K562 (cell line): ENCODE data around the gene MAP3K7. TPM values are rescaled to one million over a fixed set of nuclear protein-coding genes. Genes with fewer than 3 reads are reported as not detected.

Experiments used
- ATAC-seq: fragments of 200-7000 bp; cut with Tn5 transposase; 3 replicates; pipeline ENCODE4 v1.9.1; 2020; ENCODE audit warnings: moderate library complexity
- BruUV-seq: library from RNA; stranded (reverse); fragments of 400-500 nt; replicated peaks from 2 replicates; lab custom pipeline; 2021; lab: Mats Ljungman, UMichigan
- CTCF ChIA-PET: fragments of 300-600 bp; formaldehyde crosslinking; extraction: SDS; loops from one replicate; lab custom pipeline; 2021; ENCODE audit warnings: low intra/inter-chr PET ratio; lab: Yijun Ruan, JAX
- POLR2A ChIA-PET: fragments of 300-600, 350-650 bp; sonication (Branson Sonifier 250); formaldehyde crosslinking; extraction: SDS; loops from one replicate; lab custom pipeline; 2021; ENCODE audit warnings: antibody characterized with exemption, inconsistent platforms; lab: Yijun Ruan, JAX
- DNase-seq, 4 experiments: peaks; one replicate each; pipeline versions ENCODE4 v3.0.0 to v3.0.0-alpha.2; 2011 to 2018; ENCODE audit warnings: low spot score in 3 of 4, mixed read lengths in 3 of 4; ENCODE audit errors: extremely low read depth in 1 of 4
- FAIRE-seq: peaks from 2 replicates; lab custom pipeline; 2011; peaks lifted over from hg19 to GRCh38; lab: Jason Lieb, UNC
- H2AFZ ChIP-seq: 2 replicates; pipeline ENCODE4 v1.6.0; 2011; ENCODE audit warnings: low read depth, low read length, control low read depth, inconsistent platforms
- H3K27ac ChIP-seq: fragments of 200-600 bp; 3 replicates; pipeline ENCODE4 v1.8.0; 2011; ENCODE audit warnings: low read depth, mild to moderate bottlenecking, control low read depth, inconsistent platforms, low read length, moderate library complexity, mixed read lengths; ENCODE audit errors: extremely low read depth
- H3K27me3 ChIP-seq, 2 experiments: fragments of 300-600 bp in 1 of 2; 2 replicates in 1 of 2; 3 replicates in 1 of 2; pipeline versions ENCODE4 v1.6.0 to v1.8.0; 2011; ENCODE audit warnings: inconsistent platforms in 2 of 2, low read length in 2 of 2, mild to moderate bottlenecking in 1 of 2, mixed read lengths in 1 of 2, moderate library complexity in 1 of 2; ENCODE audit not compliant: control insufficient read depth in 2 of 2, insufficient read depth in 2 of 2
- H3K36me3 ChIP-seq: fragments of 300-600 bp; 3 replicates; pipeline ENCODE4 v1.8.0; 2011; ENCODE audit warnings: mild to moderate bottlenecking, low read length, inconsistent platforms; ENCODE audit not compliant: control insufficient read depth, insufficient read depth
- H3K4me1 ChIP-seq, 2 experiments: fragments of 200-600 bp in 1 of 2; replicated peaks in 1 of 2; 2 replicates in 1 of 2; 3 replicates in 1 of 2; pipeline versions ENCODE4 v1.5.1 to v1.8.0; 2011; ENCODE audit warnings: inconsistent platforms in 2 of 2, low read length in 2 of 2, mild to moderate bottlenecking in 1 of 2, mixed read lengths in 1 of 2, moderate library complexity in 1 of 2; ENCODE audit not compliant: control insufficient read depth in 2 of 2, insufficient read depth in 2 of 2
- H3K4me2 ChIP-seq: 2 replicates; pipeline ENCODE4 v1.6.1; 2011; ENCODE audit warnings: low read length, control low read depth, inconsistent platforms, mixed read lengths; ENCODE audit not compliant: insufficient read depth
- H3K4me3 ChIP-seq: fragments of 200-600 bp; sonication (generic), shearing (Covaris generic); 2 replicates; pipeline ENCODE4 v1.5.1; 2016; ENCODE audit warnings: control low read depth, inconsistent platforms
- H3K79me2 ChIP-seq: fragments of 200-600 bp; 3 replicates; pipeline ENCODE4 v1.8.0; 2011; ENCODE audit warnings: low read length, inconsistent platforms; ENCODE audit not compliant: control insufficient read depth, insufficient read depth
- H3K9ac ChIP-seq, 2 experiments: 2 replicates each; pipeline versions ENCODE4 v1.6.0 to v1.6.1; 2011; ENCODE audit warnings: low read depth in 2 of 2, low read length in 2 of 2, control low read depth in 1 of 2, inconsistent platforms in 1 of 2, mild to moderate bottlenecking in 1 of 2, mixed read lengths in 1 of 2; ENCODE audit not compliant: insufficient read depth in 1 of 2
- H3K9me1 ChIP-seq: one replicate; pipeline ENCODE4 v1.6.0; 2011; ENCODE audit warnings: inconsistent platforms, mild to moderate bottlenecking, low read length, moderate library complexity; ENCODE audit not compliant: control insufficient read depth, insufficient read depth
- H3K9me3 ChIP-seq: replicated peaks from 2 replicates; pipeline ENCODE4 v1.5.1; 2011; ENCODE audit warnings: low read depth, low read length, inconsistent platforms; ENCODE audit not compliant: control insufficient read depth, insufficient read depth
- H4K20me1 ChIP-seq: replicated peaks from 2 replicates; pipeline ENCODE4 v1.6.1; 2011; ENCODE audit warnings: low read length, inconsistent platforms, mixed read lengths; ENCODE audit not compliant: control insufficient read depth, insufficient read depth
- CGGBP1 ChIP-seq: fragments of 250-450 bp; sonication (Bioruptor Pico); IDR thresholded peaks from 2 replicates; pipeline ENCODE4 v1.9.0; 2021; ENCODE audit warnings: mild to moderate bottlenecking
- JUND ChIP-seq, 2 experiments: IDR thresholded peaks; 2 replicates in 1 of 2; 3 replicates in 1 of 2; pipeline ENCODE4 v1.6.1; 2011; ENCODE audit warnings: borderline replicate concordance in 2 of 2, low read depth in 2 of 2, low read length in 2 of 2, improper control_type of control experiment in 1 of 2, missing biosample characterization in 1 of 2, missing genetic modification characterization in 1 of 2, missing genetic modification reagents in 1 of 2
- KAT7 ChIP-seq: sonication (generic); formaldehyde crosslinking; IDR thresholded peaks from 2 replicates; pipeline ENCODE4 v1.8.0; 2022; ENCODE audit warnings: missing genetic modification reagents, mild to moderate bottlenecking, borderline replicate concordance
- KDM2B ChIP-seq: fragments of 250-450 bp; sonication (Bioruptor Pico); IDR thresholded peaks from 2 replicates; pipeline ENCODE4 v1.8.0; 2021; ENCODE audit warnings: mild to moderate bottlenecking, moderate library complexity
- KDM4B ChIP-seq, 2 experiments: fragments of 450-650 bp in 1 of 2; sonication (generic) in 1 of 2; IDR thresholded peaks; 2 replicates each; pipeline ENCODE4 v1.6.1; 2016 to 2017; ENCODE audit warnings: borderline replicate concordance in 2 of 2, antibody characterized with exemption in 1 of 2, low read depth in 1 of 2, mild to moderate bottlenecking in 1 of 2
- MNT ChIP-seq, 2 experiments: fragments of 450-650 bp; conservative IDR thresholded peaks; 2 replicates each; pipeline ENCODE4 v1.6.1; 2017; ENCODE audit warnings: mild to moderate bottlenecking in 2 of 2, moderate library complexity in 2 of 2
- NCOA6 ChIP-seq: fragments of 450-650 bp; IDR thresholded peaks from 2 replicates; pipeline ENCODE4 v1.6.1; 2017; ENCODE audit warnings: mild to moderate bottlenecking
- TEAD2 ChIP-seq: fragments of 450-650 bp; IDR thresholded peaks from 2 replicates; pipeline ENCODE4 v1.6.1; 2016; ENCODE audit warnings: missing genetic modification characterization, control low read depth, missing compliant biosample characterization
- USF2 ChIP-seq: sonication (generic); formaldehyde crosslinking; IDR thresholded peaks from 2 replicates; pipeline ENCODE4 v1.5.0; 2020; ENCODE audit warnings: missing genetic modification reagents
- ZNF217 ChIP-seq: sonication (generic); formaldehyde crosslinking; IDR thresholded peaks from 2 replicates; pipeline ENCODE4 v1.8.0; 2022; ENCODE audit warnings: mild to moderate bottlenecking, missing genetic modification reagents
- ZNF609 ChIP-seq: sonication (generic); formaldehyde crosslinking; IDR thresholded peaks from 2 replicates; pipeline ENCODE4 v1.8.1; 2023; ENCODE audit warnings: missing genetic modification reagents, mild to moderate bottlenecking, borderline replicate concordance
- WGBS: fragments of 100-300 bp; shearing (Covaris generic); methylation state at CpG from one replicate; pipeline ENCODE4 v1.1.6; 2016; ENCODE audit warnings: low coverage, mixed read lengths; ENCODE audit not compliant: insufficient coverage; ENCODE audit errors: missing lambda C conversion rate; 5-methylcytosine and 5-hydroxymethylcytosine counted together
- in situ Hi-C: fragments of 300-500 bp; cut with MboI; formaldehyde crosslinking; loops from 4 replicates; pipeline ENCODE4 v1.15.0; 2018; ENCODE audit warnings: inconsistent platforms, mixed read lengths
- intact Hi-C: fragments of 100-400 bp; cut with micrococcal nuclease; formaldehyde crosslinking; loops from 2 replicates; pipeline ENCODE4 v1.14.2; 2022
- polyA plus RNA-seq, 8 experiments: library from polyadenylated mRNA; depleted of rRNA in 4 of 8; stranded (reverse) in 5 of 8; unstranded in 3 of 8; fragments of >200 nt; fragmentation: Nextera tagmentation in 2 of 8; fragmentation: Illumina TruSeq in 1 of 8; extraction: Ambion mirVana in 2 of 8; extraction: Trizol in 1 of 8; gene quantifications; 2 replicates each; pipeline versions ENCODE4 v1.2.1 to v1.2.3, GENCODE V29; 2011 to 2014; ENCODE audit warnings: inconsistent platforms in 1 of 8, missing spikeins in 1 of 8
- total RNA-seq, 7 experiments: library from RNA; depleted of rRNA in 6 of 7; stranded (reverse); fragments of >200 nt in 6 of 7; fragmentation: Illumina TruSeq in 2 of 7; extraction: Trizol in 2 of 7; gene quantifications; 2 replicates each; pipeline versions ENCODE4 v1.2.1 to v1.2.3, GENCODE V29; 2011 to 2021; ENCODE audit warnings: low replicate concordance in 1 of 7

MAP3K7 gene
- total and polyA plus RNA-seq, 9 of the 15 experiments (the other 6 are each of a cell fraction or from before 2014, with no cell fraction given) = 13.4 to 60.9 (median 34.8) TPM

- no peak for TF ChIP-seq TEAD2 (tag)
- no peak for TF ChIP-seq MNT (conservative IDR thresholded peaks at IDR 0.05)
- TF ChIP-seq USF2 (CRISPR knock-in tag) = no peak
- TF ChIP-seq NCOA6 = no peak
- TF ChIP-seq KDM2B = no peak
- no peak for TF ChIP-seq ZNF217 (CRISPR knock-in tag)
- TF ChIP-seq CGGBP1 (CRISPR knock-in tag) = no peak
- no peak for TF ChIP-seq JUND (IDR thresholded peaks at IDR 0.05; ENCODE audit: borderline replicate concordance, low read depth, low read length)
- TF ChIP-seq JUND (tag; IDR thresholded peaks at IDR 0.05; ENCODE audit: borderline replicate concordance, low read depth, low read length) = no peak
- TF ChIP-seq KAT7 (CRISPR knock-in tag) = no peak
- no peak for TF ChIP-seq ZNF609
- TF ChIP-seq KDM4B (IDR thresholded peaks at IDR 0.05; ENCODE audit: borderline replicate concordance in 2 of 2, low read depth in 1 of 2) = no peak
- no peak overlapping the region for H3K27ac ChIP-seq
- H3K9me3 ChIP-seq = no peaks in the 10 kb centered on the region
- no peak for DNase-seq
- H3K36me3 ChIP-seq = no peaks in the 10 kb centered on the region
- 72% methylated on average over 9 of the region's 9 CpGs for WGBS
- in situ Hi-C loops = loop anchor here (10.0 kb wide), 1 partner anchor 258 kb away; no protein-coding TSS in a partner anchor
- peak; percentile 26 for FAIRE-seq
- no peaks in the 10 kb centered on the region for H4K20me1 ChIP-seq
- peak overlapping the region; percentile 25; the same call in 1 of the 2 replicates for H2AFZ ChIP-seq
- no peak for ATAC-seq
- ChIA-PET CTCF (interaction anchor here (0.6 kb wide), 1 partner anchor 80 kb away, joined by 3 read pairs; no protein-coding TSS in a partner anchor), POLR2A (interaction anchor here (2.1 kb wide), 1 partner anchor 12 kb away, joined by 10 read pairs; no protein-coding TSS in a partner anchor)
- H3K4me3 ChIP-seq = no peak overlapping the region
- H3K9ac ChIP-seq = no peak overlapping the region
- peaks cover 5 to 27% of the 10 kb centered on the region in 2 experiments for H3K4me1 ChIP-seq
- H3K27me3 ChIP-seq = no peaks in the 10 kb centered on the region
- intact Hi-C loops = loop anchor here (10.0 kb wide), 2 partner anchors 258 to 288 kb away; no protein-coding TSS in a partner anchor
- H3K9me1 ChIP-seq = no peaks in the 10 kb centered on the region
- H3K79me2 ChIP-seq = no peaks in the 10 kb centered on the region
- H3K4me2 ChIP-seq = no peak overlapping the region
- no TSS peak for BruUV-seq
Measured at GRCh38 chr6:90472716-90473115, 114.2 kb downstream of the MAP3K7 start.
